Mesenchymal stem cell (in vitro differentiated cells and primary cell): ENCODE results near the gene ABCC9.
A peak's percentile ranks its signal among the peaks of the same experiment; 100 is the strongest.

ENCODE experiments used
- DNase-seq: peaks from one replicate; pipeline ENCODE4 v3.0.0-alpha.2; 2013
- H2AFZ ChIP-seq: one replicate; pipeline ENCODE4 v1.6.1; 2013; ENCODE audit warnings: low read depth, mild to moderate bottlenecking, control low read depth, inconsistent platforms, low read length, moderate library complexity
- H2AK5ac ChIP-seq: 2 replicates; pipeline ENCODE4 v1.6.1; 2013; ENCODE audit warnings: low read length, moderate library complexity, mild to moderate bottlenecking, inconsistent platforms; ENCODE audit not compliant: severe bottlenecking
- H2BK120ac ChIP-seq: one replicate; pipeline ENCODE4 v1.6.1; 2013; ENCODE audit warnings: low read depth, mild to moderate bottlenecking, inconsistent platforms, low read length, moderate library complexity
- H2BK12ac ChIP-seq, 2 experiments: one replicate each; pipeline ENCODE4 v1.6.1; 2013; ENCODE audit warnings: inconsistent platforms in 2 of 2, low read length in 2 of 2, mild to moderate bottlenecking in 2 of 2, moderate library complexity in 2 of 2, control low read depth in 1 of 2
- H2BK15ac ChIP-seq: one replicate; pipeline ENCODE4 v1.6.1; 2013; ENCODE audit warnings: mild to moderate bottlenecking, low read depth, inconsistent platforms; ENCODE audit not compliant: poor library complexity, severe bottlenecking
- H2BK5ac ChIP-seq: 2 replicates; pipeline ENCODE4 v1.6.1; 2013; ENCODE audit warnings: low read depth, mild to moderate bottlenecking, low read length, control low read depth, inconsistent platforms; ENCODE audit not compliant: poor library complexity, severe bottlenecking
- H3K14ac ChIP-seq, 2 experiments: one replicate each; pipeline ENCODE4 v1.6.1; 2013; ENCODE audit warnings: inconsistent platforms in 2 of 2, low read length in 2 of 2, control low read depth in 1 of 2, mild to moderate bottlenecking in 1 of 2, moderate library complexity in 1 of 2
- H3K18ac ChIP-seq, 2 experiments: one replicate each; pipeline ENCODE4 v1.6.1; 2013; ENCODE audit warnings: inconsistent platforms in 2 of 2, low read length in 2 of 2, control low read depth in 1 of 2, low read depth in 1 of 2, mild to moderate bottlenecking in 1 of 2
- H3K23ac ChIP-seq, 2 experiments: one replicate each; pipeline ENCODE4 v1.6.1; 2013; ENCODE audit warnings: inconsistent platforms in 2 of 2, low read length in 2 of 2, mild to moderate bottlenecking in 2 of 2, moderate library complexity in 2 of 2, control low read depth in 1 of 2
- H3K27ac ChIP-seq: 2 replicates; pipeline ENCODE4 v1.5.1; 2013; ENCODE audit warnings: mild to moderate bottlenecking, moderate library complexity, low read length, control low read depth, inconsistent platforms; ENCODE audit not compliant: poor library complexity, severe bottlenecking
- H3K27me3 ChIP-seq, 2 experiments: 2 replicates each; pipeline versions ENCODE4 v1.6.1 to v1.7.0; 2013; ENCODE audit warnings: low read length in 2 of 2, mild to moderate bottlenecking in 2 of 2, moderate library complexity in 2 of 2, control low read depth in 1 of 2, inconsistent platforms in 1 of 2; ENCODE audit not compliant: control insufficient read depth in 1 of 2, insufficient read depth in 1 of 2
- H3K36me3 ChIP-seq, 2 experiments: 2 replicates each; pipeline versions ENCODE4 v1.6.1 to v1.7.0; 2013; ENCODE audit warnings: low read length in 2 of 2, control low read depth in 1 of 2, inconsistent platforms in 1 of 2, low read depth in 1 of 2, mild to moderate bottlenecking in 1 of 2; ENCODE audit not compliant: insufficient read depth in 2 of 2, control insufficient read depth in 1 of 2
- H3K4ac ChIP-seq, 2 experiments: one replicate each; pipeline ENCODE4 v1.6.1; 2013; ENCODE audit warnings: inconsistent platforms in 2 of 2, low read length in 2 of 2, mild to moderate bottlenecking in 2 of 2, moderate library complexity in 2 of 2, control low read depth in 1 of 2, low read depth in 1 of 2
- H3K4me1 ChIP-seq: 2 replicates; pipeline ENCODE4 v1.6.1; 2013; ENCODE audit warnings: low read depth, low read length, control low read depth; ENCODE audit not compliant: control insufficient read depth, insufficient read depth
- H3K4me2 ChIP-seq: 2 replicates; pipeline ENCODE4 v1.6.1; 2013; ENCODE audit warnings: low read length, mild to moderate bottlenecking, inconsistent platforms; ENCODE audit not compliant: poor library complexity, severe bottlenecking
- H3K4me3 ChIP-seq, 2 experiments: 2 replicates each; pipeline versions ENCODE4 v1.5.1 to v1.7.0; 2013; ENCODE audit warnings: low read length in 2 of 2, mild to moderate bottlenecking in 2 of 2, control low read depth in 1 of 2, low read depth in 1 of 2; ENCODE audit not compliant: insufficient read depth in 1 of 2
- H3K79me1 ChIP-seq: replicated peaks from 2 replicates; pipeline ENCODE4 v1.6.1; 2013; ENCODE audit warnings: mild to moderate bottlenecking, control low read depth, low read length, inconsistent platforms; ENCODE audit not compliant: poor library complexity, severe bottlenecking
- H3K9ac ChIP-seq: 2 replicates; pipeline ENCODE4 v1.7.0; 2013; ENCODE audit warnings: mild to moderate bottlenecking, low read length, moderate library complexity
- H3K9me3 ChIP-seq: 2 replicates; pipeline ENCODE4 v1.7.0; 2013; ENCODE audit warnings: mild to moderate bottlenecking, low read length; ENCODE audit not compliant: control insufficient read depth
- H4K8ac ChIP-seq: one replicate; pipeline ENCODE4 v1.6.1; 2013; ENCODE audit warnings: inconsistent platforms, mild to moderate bottlenecking, low read length, moderate library complexity
- H4K91ac ChIP-seq: one replicate; pipeline ENCODE4 v1.6.1; 2013; ENCODE audit warnings: mild to moderate bottlenecking, low read length, inconsistent platforms
- WGBS: methylation state at CpG from one replicate; pipeline ENCODE4 v1.1.7; 2013; ENCODE audit warnings: mixed read lengths; 5-methylcytosine and 5-hydroxymethylcytosine counted together

ABCC9 gene

GRCh38 chr12:21939435-21939834, 1.8 kb downstream of the ABCC9 start:
- Histone ChIP-seq H3K14ac (no peak overlapping the region), H2BK120ac (no peak overlapping the region), H3K27ac (no peak overlapping the region), H4K8ac (no peak overlapping the region), H3K4me3 (peak overlapping the region in 1 of 2 experiments; percentile 90), H3K36me3 (no peaks in the 10 kb centered on the region), H3K9ac (peak overlapping the region; percentile 90), H2BK15ac (no peak overlapping the region), H2AFZ (no peak overlapping the region), H2BK12ac (no peak overlapping the region), H3K18ac (no peak overlapping the region), H3K4me2 (no peak overlapping the region), H3K4ac (no peak overlapping the region), H4K91ac (no peak overlapping the region), H3K9me3 (no peaks in the 10 kb centered on the region), H2AK5ac (peak overlapping the region; percentile 63), H3K4me1 (peaks cover 5% of the 10 kb centered on the region), H3K79me1 (no peaks in the 10 kb centered on the region), H3K27me3 (no peaks in the 10 kb centered on the region), H2BK5ac (no peak overlapping the region), H3K23ac (no peak overlapping the region)
- WGBS = 100% methylated on average over 1 of the region's 4 CpGs
- no peak for DNase-seq

- Histone ChIP-seq H2BK15ac (no peak overlapping the region), H3K4me3 (no peak overlapping the region), H3K27me3 (no peaks in the 10 kb centered on the region), H3K9ac (no peak overlapping the region), H3K79me1 (no peaks in the 10 kb centered on the region), H2BK5ac (no peak overlapping the region), H3K4ac (no peak overlapping the region), H3K14ac (no peak overlapping the region), H3K4me1 (peaks cover 5% of the 10 kb centered on the region), H3K36me3 (no peaks in the 10 kb centered on the region), H4K91ac (no peak overlapping the region), H3K4me2 (no peak overlapping the region), H4K8ac (no peak overlapping the region), H2AFZ (no peak overlapping the region), H3K23ac (no peak overlapping the region), H2AK5ac (no peak overlapping the region), H2BK120ac (no peak overlapping the region), H3K27ac (no peak overlapping the region), H3K18ac (no peak overlapping the region), H2BK12ac (no peak overlapping the region), H3K9me3 (no peaks in the 10 kb centered on the region)
- DNase-seq = no peak
- WGBS = 88% methylated on average over 7 of the region's 7 CpGs
Measured at GRCh38 chr12:21938879-21939278, 2.3 kb downstream of the ABCC9 start.

- H3K9me3 ChIP-seq = no peaks in the 10 kb centered on the region
- no peak for DNase-seq
- no peak overlapping the region for H3K4me2 ChIP-seq
- WGBS = 80% methylated on average over 1 of the region's 1 CpG
- H3K23ac ChIP-seq = no peak overlapping the region
- no peak overlapping the region for H2AK5ac ChIP-seq
- no peak overlapping the region for H3K4me3 ChIP-seq
- H3K18ac ChIP-seq = no peak overlapping the region
- H3K36me3 ChIP-seq = no peaks in the 10 kb centered on the region
- no peak overlapping the region for H3K27ac ChIP-seq
- H2BK12ac ChIP-seq = no peak overlapping the region
- no peak overlapping the region for H4K8ac ChIP-seq
- no peak overlapping the region for H3K14ac ChIP-seq
- H4K91ac ChIP-seq = no peak overlapping the region
- H2BK120ac ChIP-seq = no peak overlapping the region
- no peak overlapping the region for H2BK15ac ChIP-seq
- H3K9ac ChIP-seq = no peak overlapping the region
- H2BK5ac ChIP-seq = no peak overlapping the region
- no peak overlapping the region for H2AFZ ChIP-seq
- no peak overlapping the region for H3K4ac ChIP-seq
- no peaks in the 10 kb centered on the region for H3K79me1 ChIP-seq
- no peaks in the 10 kb centered on the region for H3K4me1 ChIP-seq
- H3K27me3 ChIP-seq = no peaks in the 10 kb centered on the region
Measured at GRCh38 chr12:21934173-21934572, 7.1 kb downstream of the ABCC9 start.

DNA sequence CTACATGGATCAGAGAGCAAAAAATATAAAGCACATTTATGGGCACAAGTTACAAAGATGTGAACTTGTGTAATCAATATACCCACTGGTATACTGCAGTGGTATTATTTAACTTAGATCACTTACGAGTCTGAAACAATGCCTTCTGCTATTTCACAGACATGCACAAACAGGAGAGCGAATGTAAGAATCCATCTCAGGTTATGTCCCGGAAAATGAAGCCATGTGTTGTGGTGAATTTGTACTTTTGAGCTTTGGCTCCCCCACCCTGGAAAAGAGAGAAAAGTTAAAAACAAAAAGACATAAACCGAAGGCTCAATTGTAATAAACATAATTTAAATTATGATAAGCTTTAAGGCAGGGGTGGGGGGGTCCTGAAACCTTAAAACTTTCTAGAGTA, 7.6 kb downstream of the ABCC9 start:
- H2BK120ac ChIP-seq = no peak overlapping the region
- no peaks in the 10 kb centered on the region for H3K4me1 ChIP-seq
- H3K27me3 ChIP-seq = no peaks in the 10 kb centered on the region
- H4K8ac ChIP-seq = no peak overlapping the region
- H3K4me3 ChIP-seq = no peak overlapping the region
- no peaks in the 10 kb centered on the region for H3K9me3 ChIP-seq
- H2BK12ac ChIP-seq = no peak overlapping the region
- H2AFZ ChIP-seq = no peak overlapping the region
- H3K14ac ChIP-seq = no peak overlapping the region
- WGBS = 84% methylated on average over 3 of the region's 4 CpGs
- H3K4me2 ChIP-seq = no peak overlapping the region
- H3K79me1 ChIP-seq = no peaks in the 10 kb centered on the region
- H3K23ac ChIP-seq = no peak overlapping the region
- no peak for DNase-seq
- H3K9ac ChIP-seq = no peak overlapping the region
- no peak overlapping the region for H3K27ac ChIP-seq
- H2AK5ac ChIP-seq = no peak overlapping the region
- no peak overlapping the region for H3K18ac ChIP-seq
- no peaks in the 10 kb centered on the region for H3K36me3 ChIP-seq
- H4K91ac ChIP-seq = no peak overlapping the region
- H2BK15ac ChIP-seq = no peak overlapping the region
- no peak overlapping the region for H3K4ac ChIP-seq
- no peak overlapping the region for H2BK5ac ChIP-seq
